HUES48 (cell line): ENCODE measurements around the gene AKR1C8.

Experiments used
- H3K27ac ChIP-seq: one replicate; pipeline ENCODE4 v1.7.0; 2013; ENCODE audit warnings: low read depth, low read length, inconsistent platforms
- H3K27me3 ChIP-seq: 2 replicates; pipeline ENCODE4 v1.6.1; 2013; ENCODE audit warnings: mild to moderate bottlenecking, low read length; ENCODE audit not compliant: control insufficient read depth, insufficient read depth
- H3K36me3 ChIP-seq: 2 replicates; pipeline ENCODE4 v1.6.1; 2013; ENCODE audit warnings: low read length; ENCODE audit not compliant: control insufficient read depth, insufficient read depth
- H3K4me1 ChIP-seq: 2 replicates; pipeline ENCODE4 v1.6.1; 2013; ENCODE audit warnings: mild to moderate bottlenecking, low read length; ENCODE audit not compliant: control insufficient read depth, insufficient read depth
- H3K4me3 ChIP-seq: 2 replicates; pipeline ENCODE4 v1.5.1; 2013; ENCODE audit warnings: mild to moderate bottlenecking, low read depth, low read length
- H3K9ac ChIP-seq: 2 replicates; pipeline ENCODE4 v1.6.1; 2013; ENCODE audit warnings: mild to moderate bottlenecking, low read depth, low read length, moderate library complexity
- H3K9me3 ChIP-seq: 2 replicates; pipeline ENCODE4 v1.6.1; 2013; ENCODE audit warnings: low read length; ENCODE audit not compliant: control insufficient read depth, insufficient read depth

AKR1C8 gene

DNA sequence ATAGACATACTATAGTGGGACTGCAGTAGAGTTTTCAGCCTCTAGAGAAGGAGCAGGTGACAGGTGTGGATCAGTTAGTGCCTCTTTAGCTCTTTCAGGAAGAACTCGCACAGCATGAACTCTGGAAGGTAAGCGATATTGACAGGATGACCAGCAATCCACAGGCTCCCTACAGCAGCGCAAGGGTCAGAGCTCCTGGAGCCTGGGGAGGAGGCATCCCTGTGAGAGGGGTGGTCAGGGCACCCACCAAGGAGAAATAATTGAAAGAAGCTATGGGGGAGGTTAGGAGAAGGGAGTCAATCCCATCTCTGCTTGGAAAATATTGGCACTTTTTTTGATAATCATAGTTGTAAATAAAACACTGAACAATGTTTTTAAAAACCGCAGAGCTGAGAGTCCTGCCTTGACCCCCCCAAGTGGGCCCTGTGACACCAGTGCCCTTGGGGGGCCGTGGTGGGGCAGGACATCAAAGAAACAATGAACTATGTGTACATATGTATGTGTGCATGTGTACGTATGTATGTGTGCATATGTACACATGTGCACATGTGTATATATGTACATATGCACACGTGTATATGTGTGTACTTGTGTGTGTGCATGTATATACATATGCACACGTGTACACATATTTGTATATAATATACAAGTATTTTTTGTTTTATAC is 77.0 kb downstream of the AKR1C8 start:
- Histone ChIP-seq H3K27ac (no peak overlapping the region), H3K4me3 (no peak overlapping the region), H3K36me3 (no peaks in the 10 kb centered on the region), H3K9ac (no peak overlapping the region), H3K4me1 (no peaks in the 10 kb centered on the region), H3K27me3 (no peaks in the 10 kb centered on the region), H3K9me3 (peaks cover 28% of the 10 kb centered on the region)

GRCh38 chr10:5106553-5106952 is 78.4 kb downstream of the AKR1C8 start:
- peaks cover 28% of the 10 kb centered on the region for H3K9me3 ChIP-seq
- H3K27ac ChIP-seq, result no peak overlapping the region
- no peak overlapping the region for H3K9ac ChIP-seq
- H3K36me3 ChIP-seq, result no peaks in the 10 kb centered on the region
- H3K4me1 ChIP-seq, result no peaks in the 10 kb centered on the region
- H3K4me3 ChIP-seq, result no peak overlapping the region
- H3K27me3 ChIP-seq, result no peaks in the 10 kb centered on the region

DNA sequence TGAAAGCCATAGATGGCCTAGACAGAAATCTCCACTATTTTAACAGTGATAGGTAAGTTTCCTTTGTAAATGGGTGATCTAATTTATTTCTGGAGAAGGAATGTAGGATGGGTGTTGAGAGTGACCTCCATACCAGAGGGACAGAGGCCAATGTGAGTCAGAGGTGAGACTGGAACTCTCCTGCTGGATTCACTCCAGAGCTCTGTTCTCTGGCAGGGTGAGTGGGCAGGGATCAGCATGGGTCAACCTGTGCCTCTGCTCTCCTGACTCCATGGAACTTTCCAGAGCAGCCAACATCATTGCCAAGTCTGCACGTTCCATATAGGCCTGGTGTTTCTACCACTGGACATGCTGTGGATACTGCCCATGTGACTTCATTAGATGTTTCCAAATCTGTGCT is 79.3 kb downstream of the AKR1C8 start:
- Histone ChIP-seq H3K27ac (no peak overlapping the region), H3K4me1 (no peaks in the 10 kb centered on the region), H3K36me3 (no peaks in the 10 kb centered on the region), H3K27me3 (no peaks in the 10 kb centered on the region), H3K9me3 (peaks cover 28% of the 10 kb centered on the region), H3K4me3 (no peak overlapping the region), H3K9ac (no peak overlapping the region)
